Omental fat pad (tissue), 4 donors: Measurements from ENCODE around the gene OR56A5. TPM values are rescaled to one million over a fixed set of nuclear protein-coding genes. Genes with fewer than 3 reads are reported as not detected.

Experiments
- ATAC-seq: fragments of 150-250 bp; one replicate; pipeline ENCODE4 v1.9.1; 2016; ENCODE audit warnings: mild to moderate bottlenecking, moderate library complexity; ENCODE audit not compliant: low FRiP score
- DNase-seq: peaks from one replicate; pipeline ENCODE4 v3.0.0-alpha.2; 2019; ENCODE audit warnings: low spot score
- total RNA-seq, 4 donors: library from RNA; depleted of rRNA; stranded (reverse); fragments of >200 nt; gene quantifications; one replicate each; pipeline ENCODE4 v1.1.0, GENCODE V29; 2016
- TF ChIP-seq, protein P1 (sequence below), 3 donors: fragments of 450-650 bp; IDR thresholded peaks; one replicate each; pipeline ENCODE4 v1.5.1; 2016 to 2017; ENCODE audit warnings: antibody characterized with exemption in 3 of 3, mild to moderate bottlenecking in 3 of 3, moderate library complexity in 2 of 3

The OR56A5 gene
- total RNA-seq, 4 donors from 2014 or later: not detected

GRCh38 chr11:5933116-5933515, 35.2 kb downstream of the OR56A5 start:
- no peak for ATAC-seq
- no peak for DNase-seq
- TF ChIP-seq, protein P1, sequence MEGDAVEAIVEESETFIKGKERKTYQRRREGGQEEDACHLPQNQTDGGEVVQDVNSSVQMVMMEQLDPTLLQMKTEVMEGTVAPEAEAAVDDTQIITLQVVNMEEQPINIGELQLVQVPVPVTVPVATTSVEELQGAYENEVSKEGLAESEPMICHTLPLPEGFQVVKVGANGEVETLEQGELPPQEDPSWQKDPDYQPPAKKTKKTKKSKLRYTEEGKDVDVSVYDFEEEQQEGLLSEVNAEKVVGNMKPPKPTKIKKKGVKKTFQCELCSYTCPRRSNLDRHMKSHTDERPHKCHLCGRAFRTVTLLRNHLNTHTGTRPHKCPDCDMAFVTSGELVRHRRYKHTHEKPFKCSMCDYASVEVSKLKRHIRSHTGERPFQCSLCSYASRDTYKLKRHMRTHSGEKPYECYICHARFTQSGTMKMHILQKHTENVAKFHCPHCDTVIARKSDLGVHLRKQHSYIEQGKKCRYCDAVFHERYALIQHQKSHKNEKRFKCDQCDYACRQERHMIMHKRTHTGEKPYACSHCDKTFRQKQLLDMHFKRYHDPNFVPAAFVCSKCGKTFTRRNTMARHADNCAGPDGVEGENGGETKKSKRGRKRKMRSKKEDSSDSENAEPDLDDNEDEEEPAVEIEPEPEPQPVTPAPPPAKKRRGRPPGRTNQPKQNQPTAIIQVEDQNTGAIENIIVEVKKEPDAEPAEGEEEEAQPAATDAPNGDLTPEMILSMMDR (IDR thresholded peaks at IDR 0.05): no peak

- TF ChIP-seq, protein P1 (IDR thresholded peaks at IDR 0.05): no peak
- no peak for ATAC-seq
- no peak for DNase-seq
Observed at GRCh38 chr11:5932671-5933070, 35.6 kb downstream of the OR56A5 start.

DNA sequence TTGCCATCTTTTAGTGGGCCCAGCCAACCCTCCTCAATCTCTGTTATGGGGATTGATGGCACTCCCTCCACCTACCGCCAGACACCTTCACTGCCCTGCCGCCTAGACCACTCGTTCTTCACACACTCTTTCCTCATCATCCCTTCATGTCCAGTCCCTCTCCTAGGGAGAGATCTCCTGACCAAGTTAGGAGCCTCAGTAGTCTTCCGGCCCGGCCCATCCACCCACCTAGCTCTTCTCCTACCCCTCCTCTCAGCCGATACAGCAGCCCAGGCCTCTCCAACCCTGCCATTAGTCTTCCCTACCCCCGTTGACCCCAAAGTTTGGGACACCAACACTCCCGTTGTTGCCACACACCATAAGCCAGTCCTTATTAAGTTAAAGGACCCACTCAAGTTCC, 37.2 kb downstream of the OR56A5 start:
- TF ChIP-seq, protein P1 (IDR thresholded peaks at IDR 0.05): no peak
- DNase-seq: no peak
- no peak for ATAC-seq

GRCh38 chr11:5930614-5931013, 37.7 kb downstream of the OR56A5 start:
- TF ChIP-seq, protein P1 (IDR thresholded peaks at IDR 0.05): no peak
- DNase-seq: no peak
- no peak for ATAC-seq

DNA sequence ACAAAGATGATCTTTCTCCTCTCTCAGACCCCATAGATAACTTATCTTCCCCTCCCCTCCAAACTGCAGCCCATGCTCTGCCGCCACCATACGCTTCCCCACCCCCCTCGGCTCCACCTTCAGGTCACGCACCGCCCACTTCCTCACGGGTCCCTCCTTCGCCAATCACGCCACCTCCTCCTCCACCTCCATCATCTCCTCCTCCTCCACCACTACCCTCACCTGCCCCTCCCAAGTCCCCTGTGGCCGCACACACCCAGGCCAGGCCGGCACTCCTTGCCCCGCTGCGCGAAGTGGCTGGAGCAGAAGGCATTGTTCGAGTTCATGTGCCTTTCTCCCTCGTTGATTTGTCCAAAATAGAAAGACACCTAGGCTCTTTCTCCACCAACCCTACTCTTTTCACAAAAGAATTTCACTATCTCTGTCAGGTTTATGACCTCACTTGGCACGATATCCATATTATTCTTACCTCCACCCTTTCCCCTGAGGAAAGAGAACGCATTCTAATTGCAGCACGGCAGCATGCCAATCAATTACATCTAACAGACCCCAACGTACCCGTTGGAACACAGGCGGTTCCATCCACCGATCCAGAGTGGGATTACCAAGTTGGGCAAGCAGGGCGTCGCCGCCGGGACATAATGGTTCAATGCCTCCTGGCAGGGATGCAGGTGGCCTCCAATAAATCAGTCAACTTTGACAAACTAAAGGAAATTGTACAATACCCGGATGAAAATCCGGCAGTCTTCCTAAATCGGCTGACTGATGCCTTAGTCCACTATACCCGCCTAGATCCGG, 38.5 kb downstream of the OR56A5 start:
- TF ChIP-seq, protein P1 (IDR thresholded peaks at IDR 0.05): no peak
- ATAC-seq (no peak), DNase-seq (no peak)

DNA sequence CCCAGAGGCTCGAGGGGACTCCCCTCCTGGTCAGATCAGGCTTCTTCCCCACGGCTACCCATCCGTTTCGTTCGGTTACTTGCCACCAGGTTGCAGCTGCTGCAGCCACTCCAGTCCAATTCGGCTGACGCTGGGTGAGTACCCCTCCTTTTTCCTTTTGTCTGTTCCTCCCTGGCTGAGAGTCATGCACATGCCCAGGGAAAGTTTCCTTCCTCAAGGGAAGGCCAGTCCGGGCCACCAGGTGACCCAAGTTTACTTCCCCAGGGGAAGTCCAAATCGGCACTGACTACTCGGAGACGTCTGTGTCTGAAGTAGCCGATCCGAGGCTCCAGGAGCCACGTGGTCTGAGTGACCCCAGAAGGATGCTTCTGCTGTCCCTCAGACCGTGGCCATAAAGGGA, 39.5 kb downstream of the OR56A5 start:
- ATAC-seq (no peak), DNase-seq (no peak)
- TF ChIP-seq, protein P1 (IDR thresholded peaks at IDR 0.05): no peak

DNA sequence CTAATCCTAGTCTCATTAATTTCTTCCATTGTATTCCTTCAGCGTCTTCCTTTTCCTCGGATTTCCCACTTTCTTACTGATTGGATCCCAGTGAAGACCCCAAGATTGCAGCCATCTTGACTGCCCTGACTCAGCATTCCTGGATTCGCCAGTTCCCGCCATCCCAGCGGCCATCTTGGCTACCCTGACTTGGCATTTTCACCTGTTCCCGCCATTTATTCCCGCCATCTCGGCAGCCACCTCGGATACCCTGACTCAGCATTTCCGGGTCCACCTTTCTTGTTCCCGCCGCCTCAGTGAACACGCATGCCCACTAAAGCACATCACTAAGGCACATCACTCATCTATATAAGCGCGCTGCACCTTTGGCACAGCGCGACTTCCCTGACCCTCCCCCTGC, 40.0 kb downstream of the OR56A5 start:
- no peak for ATAC-seq
- TF ChIP-seq, protein P1 (IDR thresholded peaks at IDR 0.05): no peak
- DNase-seq: no peak
